ENCODE results near the gene GABRB2.

GABRB2 gene

GRCh38 chr5:161420521-161420920, 126.0 kb downstream of the GABRB2 start:
- TF ChIP-seq CTCF (IDR thresholded peaks at IDR 0.05; ENCODE audit: insufficient read depth, low read length) (no peak), GABPA (IDR thresholded peaks at IDR 0.05; ENCODE audit: low read depth) (no peak), POLR2AphosphoS5 (IDR thresholded peaks at IDR 0.05; ENCODE audit: low read depth) (no peak), SPI1 (IDR thresholded peaks at IDR 0.05; ENCODE audit: borderline replicate concordance, low read depth) (no peak)
- H3K27me3 ChIP-seq (ENCODE audit: insufficient read depth, poor library complexity, severe bottlenecking): no peaks in the 10 kb centered on the region
- H3K27ac ChIP-seq (replicated peaks): no peak overlapping the region
- no peak for DNase-seq (ENCODE audit: low read depth in 1 of 2, low spot score in 1 of 2)
- no peak overlapping the region for H3K4me3 ChIP-seq (replicated peaks; ENCODE audit: insufficient read depth, low read length)

GRCh38 chr5:161414896-161415295, 131.6 kb downstream of the GABRB2 start:
- Histone ChIP-seq H3K27me3 (ENCODE audit: insufficient read depth, poor library complexity, severe bottlenecking) (no peaks in the 10 kb centered on the region), H3K4me3 (replicated peaks; ENCODE audit: insufficient read depth, low read length) (no peak overlapping the region), H3K27ac (replicated peaks) (no peak overlapping the region)
- DNase-seq (ENCODE audit: low read depth in 1 of 2, low spot score in 1 of 2): no peak
- no peak for TF ChIP-seq SPI1 (IDR thresholded peaks at IDR 0.05; ENCODE audit: borderline replicate concordance, low read depth)

- no peak for DNase-seq (ENCODE audit: low read depth in 1 of 2, low spot score in 1 of 2)
- TF ChIP-seq POLR2AphosphoS5 (IDR thresholded peaks at IDR 0.05; ENCODE audit: low read depth) (no peak), REST (IDR thresholded peaks at IDR 0.05; ENCODE audit: insufficient replicate concordance, low read depth) (no peak), SPI1 (IDR thresholded peaks at IDR 0.05; ENCODE audit: borderline replicate concordance, low read depth) (no peak), CTCF (IDR thresholded peaks at IDR 0.05; ENCODE audit: insufficient read depth, low read length) (no peak), GABPA (IDR thresholded peaks at IDR 0.05; ENCODE audit: low read depth) (no peak)
- no peak overlapping the region for H3K4me3 ChIP-seq (replicated peaks; ENCODE audit: insufficient read depth, low read length)
- H3K27me3 ChIP-seq (ENCODE audit: insufficient read depth, poor library complexity, severe bottlenecking): no peaks in the 10 kb centered on the region
- H3K27ac ChIP-seq (replicated peaks): no peak overlapping the region
Measured at GRCh38 chr5:161414037-161414436, 132.5 kb downstream of the GABRB2 start.

- no peak overlapping the region for H3K27ac ChIP-seq (replicated peaks)
- H3K4me3 ChIP-seq (replicated peaks; ENCODE audit: insufficient read depth, low read length): no peak overlapping the region
- H3K27me3 ChIP-seq (ENCODE audit: insufficient read depth, poor library complexity, severe bottlenecking): no peaks in the 10 kb centered on the region
- no peak for DNase-seq (ENCODE audit: low read depth in 1 of 2, low spot score in 1 of 2)
- TF ChIP-seq REST (IDR thresholded peaks at IDR 0.05; ENCODE audit: insufficient replicate concordance, low read depth) (no peak), SPI1 (IDR thresholded peaks at IDR 0.05; ENCODE audit: borderline replicate concordance, low read depth) (no peak), CTCF (IDR thresholded peaks at IDR 0.05; ENCODE audit: insufficient read depth, low read length) (no peak), GABPA (IDR thresholded peaks at IDR 0.05; ENCODE audit: low read depth) (no peak), POLR2AphosphoS5 (IDR thresholded peaks at IDR 0.05; ENCODE audit: low read depth) (no peak)
Measured at GRCh38 chr5:161412792-161413191, 133.7 kb downstream of the GABRB2 start.
